Chondrocyte (in vitro differentiated cells): ENCODE measurements around the gene GABBR2. TPM values are rescaled to one million over a fixed set of nuclear protein-coding genes. Genes with fewer than 3 reads are reported as not detected.

Experiments
- DNase-seq: peaks from one replicate; pipeline ENCODE4 v3.0.0; 2021; ENCODE audit warnings: mixed read lengths, low spot score
- H3K27ac Mint-ChIP-seq: one replicate; pipeline ENCODE4 v1.8.0; 2021; ENCODE audit warnings: mild to moderate bottlenecking, moderate library complexity, mixed read lengths; ENCODE audit not compliant: unreplicated experiment
- H3K27me3 Mint-ChIP-seq: 2 replicates; pipeline ENCODE4 v1.8.0; 2021; ENCODE audit warnings: low read depth, mixed read lengths
- H3K36me3 Mint-ChIP-seq: 2 replicates; pipeline ENCODE4 v1.8.0; 2021; ENCODE audit warnings: low read depth, mixed read lengths
- H3K4me1 Mint-ChIP-seq: 2 replicates; pipeline ENCODE4 v1.8.0; 2021; ENCODE audit warnings: low read depth, mild to moderate bottlenecking, mixed read lengths
- H3K4me3 Mint-ChIP-seq: one replicate; pipeline ENCODE4 v1.8.0; 2021; ENCODE audit warnings: mild to moderate bottlenecking, moderate library complexity, mixed read lengths; ENCODE audit not compliant: unreplicated experiment
- H3K9me3 Mint-ChIP-seq: 2 replicates; pipeline ENCODE4 v1.8.0; 2021; ENCODE audit warnings: low read depth, mixed read lengths
- CTCF ChIP-seq: fragments of 200-600 bp; sonication (generic); IDR thresholded peaks from 2 replicates; pipeline ENCODE4 v1.5.0; 2021; ENCODE audit warnings: antibody characterized with exemption, mild to moderate bottlenecking, moderate library complexity
- total RNA-seq: library from RNA; stranded (reverse); gene quantifications from 3 replicates; pipeline ENCODE4 v1.2.1, GENCODE V29; 2021

GABBR2 gene
- total RNA-seq, 1 donor from 2014 or later: 0.12 TPM

DNA sequence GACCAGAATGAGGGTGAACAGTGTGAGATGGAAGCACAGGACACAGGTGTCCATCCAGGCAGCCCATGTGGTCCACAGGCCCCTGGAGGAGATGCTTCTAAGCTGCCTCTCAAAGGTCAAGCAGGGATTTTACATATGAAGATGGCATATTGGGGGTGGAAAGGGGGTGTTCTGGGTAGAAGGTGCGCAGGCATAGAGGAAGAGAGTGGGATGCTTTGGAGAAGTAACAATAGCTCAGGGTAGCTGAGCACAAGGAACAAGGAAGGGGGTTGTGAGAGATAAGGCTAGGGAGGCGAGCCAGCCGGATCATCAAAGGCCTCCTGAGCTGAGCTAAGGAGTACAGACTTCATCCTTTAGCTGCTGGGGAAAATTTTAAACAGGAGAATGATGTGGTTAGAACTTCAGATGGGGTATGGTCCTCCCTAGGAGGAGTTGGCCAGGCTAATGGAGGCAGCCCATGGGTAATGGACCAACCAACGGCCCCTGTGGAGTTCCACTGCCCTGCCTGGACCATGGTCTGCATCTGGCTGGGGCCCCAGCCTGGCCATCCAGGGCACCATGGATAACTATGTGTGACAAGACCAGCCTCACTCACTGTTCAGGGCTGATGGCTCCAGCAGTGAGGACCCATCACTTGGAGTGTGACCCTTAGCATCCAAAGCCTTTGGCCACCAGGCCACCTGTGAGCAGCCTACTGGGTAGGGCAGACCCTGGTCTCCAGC is 366.5 kb downstream of the GABBR2 start:
- Mint-ChIP-seq H3K36me3 (no peaks in the 10 kb centered on the region), H3K9me3 (peaks cover 7% of the 10 kb centered on the region), H3K4me1 (no peaks in the 10 kb centered on the region), H3K27me3 (peaks cover 68% of the 10 kb centered on the region), H3K27ac (no peak overlapping the region), H3K4me3 (no peak overlapping the region)
- peak; percentile 53 for DNase-seq
- TF ChIP-seq CTCF: no peak

DNA sequence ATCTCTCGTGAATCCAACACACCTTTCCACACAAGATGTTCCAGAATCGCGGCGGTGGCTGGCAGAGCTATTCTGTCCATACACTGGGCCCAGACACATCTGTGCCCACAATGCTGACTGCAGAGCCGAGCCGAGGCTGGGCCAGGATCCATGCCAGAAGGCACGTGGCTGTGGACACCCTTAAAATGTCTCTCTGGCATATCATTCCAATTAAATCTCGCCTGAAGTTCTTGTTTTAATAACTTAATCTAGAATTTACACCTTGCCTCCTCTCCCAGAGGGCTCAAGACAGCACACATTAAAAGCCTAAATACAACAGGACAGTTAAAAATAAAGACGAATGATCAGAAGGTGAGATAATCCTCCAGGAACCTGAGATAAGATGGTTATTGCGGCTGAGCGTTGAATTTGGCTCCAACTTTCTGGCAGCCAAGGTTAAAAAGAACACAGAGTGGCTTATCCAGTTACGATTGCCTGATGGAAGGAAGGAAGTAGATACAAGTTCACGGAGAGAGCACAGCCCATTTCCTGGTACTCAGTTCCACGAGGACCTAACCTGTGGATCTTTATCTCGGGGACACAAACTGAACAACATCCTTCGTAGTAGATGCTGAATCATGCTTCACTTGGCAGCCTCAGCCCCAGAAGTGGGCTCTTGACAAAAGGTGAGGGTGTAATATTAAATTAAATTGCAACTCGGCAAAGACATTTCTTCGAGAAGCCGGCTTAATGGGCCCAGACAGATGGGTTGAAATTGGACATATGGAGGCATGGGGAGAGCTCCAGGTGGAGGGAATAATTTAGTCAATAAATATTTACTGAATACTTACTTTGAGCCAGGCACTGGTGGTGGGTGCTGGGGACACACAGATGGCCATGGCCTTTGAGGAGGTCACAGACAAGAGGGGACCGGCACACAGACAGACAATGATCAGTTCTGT is 367.3 kb downstream of the GABBR2 start:
- H3K4me3 Mint-ChIP-seq: no peak overlapping the region
- DNase-seq: peak; percentile 62
- no peak overlapping the region for H3K27ac Mint-ChIP-seq
- H3K9me3 Mint-ChIP-seq: peaks cover 8% of the 10 kb centered on the region
- no peaks in the 10 kb centered on the region for H3K4me1 Mint-ChIP-seq
- peaks cover 61% of the 10 kb centered on the region for H3K27me3 Mint-ChIP-seq
- H3K36me3 Mint-ChIP-seq: no peaks in the 10 kb centered on the region
- no peak for TF ChIP-seq CTCF

DNA sequence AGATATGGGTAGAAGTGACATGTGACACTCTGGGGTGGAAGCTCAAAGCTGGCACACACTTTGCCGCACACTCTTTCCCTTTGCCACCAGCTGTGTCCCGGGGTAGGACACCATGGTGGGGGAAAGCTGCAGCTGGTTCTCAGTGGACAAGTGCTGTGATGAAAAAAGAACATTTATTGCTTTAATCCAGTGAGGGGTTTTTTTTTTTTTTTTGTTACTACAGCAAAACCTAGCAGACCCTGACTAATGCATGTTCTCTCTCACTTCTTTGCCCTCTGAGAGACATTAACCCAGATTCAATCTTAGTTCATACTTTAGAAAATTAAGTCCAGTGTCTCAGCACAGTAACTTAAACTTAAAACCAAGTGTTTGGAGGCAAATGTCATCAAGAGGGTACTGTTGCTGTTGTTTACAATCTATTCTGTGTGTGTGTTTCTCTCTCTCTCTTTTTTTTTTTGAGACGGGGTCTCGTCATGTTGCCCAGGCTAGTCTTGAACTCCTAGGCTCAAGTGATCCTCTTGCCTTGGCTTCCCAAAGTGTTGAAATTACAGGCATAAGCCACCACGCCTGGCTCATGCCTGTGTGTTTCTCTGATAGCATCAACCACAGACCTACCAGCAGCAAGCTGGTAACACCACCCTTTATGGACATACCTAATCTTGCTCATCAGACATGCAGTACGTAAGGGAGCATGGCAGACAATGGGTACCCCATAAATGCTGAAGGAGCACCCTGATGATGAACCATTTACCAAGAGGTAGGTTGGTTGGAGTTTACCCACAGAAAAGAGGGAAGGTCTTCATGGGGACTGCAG is 368.5 kb downstream of the GABBR2 start:
- no peak overlapping the region for H3K4me3 Mint-ChIP-seq
- TF ChIP-seq CTCF: no peak

DNA sequence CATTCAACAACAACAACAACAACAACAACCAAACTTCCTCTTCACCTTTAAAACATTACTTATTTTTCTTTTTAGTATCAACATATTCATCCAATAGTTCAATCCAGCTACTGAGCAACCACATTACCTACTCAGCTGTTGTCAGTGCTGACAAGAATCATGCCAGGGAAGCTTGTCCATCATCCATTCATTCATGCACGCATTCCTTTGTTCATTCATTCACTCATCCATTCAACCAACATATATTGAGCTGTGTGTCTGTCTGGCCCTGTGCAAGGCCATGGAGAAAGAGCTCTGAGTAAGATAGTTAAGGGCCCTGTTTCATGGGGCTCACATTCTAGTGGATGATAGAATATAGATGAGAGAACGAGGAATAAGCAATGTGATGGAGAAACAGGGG is 373.1 kb downstream of the GABBR2 start:
- no peak for TF ChIP-seq CTCF
- Mint-ChIP-seq H3K4me1 (no peaks in the 10 kb centered on the region), H3K4me3 (no peak overlapping the region), H3K27ac (no peak overlapping the region), H3K27me3 (peaks cover 36% of the 10 kb centered on the region), H3K9me3 (peaks cover 8% of the 10 kb centered on the region), H3K36me3 (no peaks in the 10 kb centered on the region)
- DNase-seq: no peak

More for the DNA sequence above, 368.5 kb downstream of the GABBR2 start:
- Mint-ChIP-seq H3K27ac (no peak overlapping the region), H3K36me3 (no peaks in the 10 kb centered on the region), H3K4me1 (no peaks in the 10 kb centered on the region), H3K9me3 (peaks cover 8% of the 10 kb centered on the region), H3K27me3 (peaks cover 58% of the 10 kb centered on the region)
- no peak for DNase-seq

DNA sequence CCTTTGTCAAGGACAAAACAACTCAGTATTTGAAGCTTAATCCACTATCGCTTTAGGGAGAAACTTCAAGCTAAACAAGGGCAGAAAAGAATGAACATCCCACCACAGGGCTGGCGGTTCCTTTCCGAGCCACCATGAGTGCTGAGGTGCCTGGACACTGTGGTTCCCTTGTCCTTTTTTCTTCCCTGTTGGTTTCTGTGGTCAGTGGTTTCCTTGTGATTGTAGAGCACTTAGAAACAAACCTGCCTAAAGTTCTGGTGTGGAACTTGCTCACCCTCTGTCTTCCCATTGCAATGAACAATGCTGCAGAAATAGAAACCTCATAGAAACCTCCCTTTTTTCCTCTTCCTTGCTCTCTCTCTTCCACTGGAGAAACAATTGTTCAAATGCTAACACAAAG is 373.9 kb downstream of the GABBR2 start:
- Mint-ChIP-seq H3K9me3 (peaks cover 8% of the 10 kb centered on the region), H3K4me3 (no peak overlapping the region), H3K27ac (no peak overlapping the region), H3K27me3 (peaks cover 38% of the 10 kb centered on the region), H3K4me1 (no peaks in the 10 kb centered on the region), H3K36me3 (no peaks in the 10 kb centered on the region)
- DNase-seq: no peak
- TF ChIP-seq CTCF: no peak
